Measurements from ENCODE around the gene LIG1. TPM values are rescaled to one million over a fixed set of nuclear protein-coding genes. Genes with fewer than 3 reads are reported as not detected.

The LIG1 gene
- total RNA-seq, 1 experiment from 2014 or later, result 55.9 TPM

GRCh38 chr19:48182434-48182833 lies 12.3 kb upstream of the LIG1 start:
- DNase-seq (ENCODE audit: low read depth), result no peak

- DNase-seq (ENCODE audit: low read depth), result no peak
These were observed 11.4 kb upstream of the LIG1 start for GRCh38 chr19:48181505-48181904.

- no peak for DNase-seq (ENCODE audit: low read depth)
These were observed 6.1 kb upstream of the LIG1 start for GRCh38 chr19:48176226-48176625.

- no peak for DNase-seq (ENCODE audit: low read depth)
These were observed 5.4 kb upstream of the LIG1 start for GRCh38 chr19:48175578-48175977.

- DNase-seq (ENCODE audit: low read depth), result no peak
These were observed 4.4 kb upstream of the LIG1 start for GRCh38 chr19:48174445-48175030.

GRCh38 chr19:48171710-48172109 lies 1.6 kb upstream of the LIG1 start:
- DNase-seq (ENCODE audit: low read depth), result no peak

GRCh38 chr19:48170817-48171347 lies 738 bp upstream of the LIG1 start:
- DNase-seq (ENCODE audit: low read depth), result no peak

GRCh38 chr19:48169578-48169938 lies 586 bp downstream of the LIG1 start:
- peak; percentile 43 for DNase-seq (ENCODE audit: low read depth)

GRCh38 chr19:48168689-48169088 lies 1.5 kb downstream of the LIG1 start:
- no peak for DNase-seq (ENCODE audit: low read depth)

GRCh38 chr19:48158210-48158790 lies 11.8 kb downstream of the LIG1 start:
- no peak for DNase-seq (ENCODE audit: low read depth)

GRCh38 chr19:48154003-48154402 lies 16.1 kb downstream of the LIG1 start:
- peak; percentile 5 for DNase-seq (ENCODE audit: low read depth)

- DNase-seq (ENCODE audit: low read depth), result peak; percentile 62
These were observed 17.6 kb downstream of the LIG1 start for GRCh38 chr19:48152551-48152950.

- DNase-seq (ENCODE audit: low read depth), result peak; percentile 7
These were observed 20.7 kb downstream of the LIG1 start for GRCh38 chr19:48149430-48149829.

GRCh38 chr19:48148576-48148975 lies 21.6 kb downstream of the LIG1 start:
- DNase-seq (ENCODE audit: low read depth), result no peak

- no peak for DNase-seq (ENCODE audit: low read depth)
These were observed 22.5 kb downstream of the LIG1 start for GRCh38 chr19:48147597-48148175.

- no peak for DNase-seq (ENCODE audit: low read depth)
These were observed 31.1 kb downstream of the LIG1 start for GRCh38 chr19:48139053-48139452.

- no peak for DNase-seq (ENCODE audit: low read depth)
These were observed 32.7 kb downstream of the LIG1 start for GRCh38 chr19:48137411-48137810.

- no peak for DNase-seq (ENCODE audit: low read depth)
These were observed 33.6 kb downstream of the LIG1 start for GRCh38 chr19:48136547-48136946.

GRCh38 chr19:48135411-48135810 lies 34.7 kb downstream of the LIG1 start:
- DNase-seq (ENCODE audit: low read depth), result no peak

- DNase-seq (ENCODE audit: low read depth), result no peak
These were observed 37.0 kb downstream of the LIG1 start for GRCh38 chr19:48133094-48133493.

- no peak for DNase-seq (ENCODE audit: low read depth)
These were observed 42.6 kb downstream of the LIG1 start for GRCh38 chr19:48127561-48127960.

GRCh38 chr19:48123907-48124651 lies 46.1 kb downstream of the LIG1 start:
- DNase-seq (ENCODE audit: low read depth), result peak; percentile 67

- DNase-seq (ENCODE audit: low read depth), result no peak
These were observed 47.7 kb downstream of the LIG1 start for GRCh38 chr19:48122421-48122820.

Data from M059J (cell line).